Nephron progenitor cell (in vitro differentiated cells): ENCODE measurements around the gene ANKS6.

Experiments
- DNase-seq: peaks from one replicate; pipeline ENCODE4 v3.0.0; 2021
- H3K27ac Mint-ChIP-seq: 2 replicates; pipeline ENCODE4 v1.8.0; 2021; ENCODE audit warnings: mild to moderate bottlenecking, moderate library complexity, mixed read lengths
- H3K27me3 Mint-ChIP-seq: 2 replicates; pipeline ENCODE4 v1.8.0; 2021; ENCODE audit warnings: mild to moderate bottlenecking, low read depth, mixed read lengths; ENCODE audit not compliant: poor library complexity
- H3K36me3 Mint-ChIP-seq: 2 replicates; pipeline ENCODE4 v1.8.0; 2021; ENCODE audit warnings: low read depth, mixed read lengths
- H3K4me1 Mint-ChIP-seq: 2 replicates; pipeline ENCODE4 v1.8.0; 2021; ENCODE audit warnings: mixed read lengths
- H3K4me3 Mint-ChIP-seq: 2 replicates; pipeline ENCODE4 v1.8.0; 2021; ENCODE audit warnings: mild to moderate bottlenecking, moderate library complexity, mixed read lengths
- H3K9me3 Mint-ChIP-seq: 2 replicates; pipeline ENCODE4 v1.8.0; 2021; ENCODE audit warnings: mild to moderate bottlenecking, moderate library complexity, mixed read lengths
- CTCF ChIP-seq: fragments of 200-600 bp; sonication (generic); IDR thresholded peaks from 2 replicates; pipeline ENCODE4 v1.5.0; 2021; ENCODE audit warnings: antibody characterized with exemption

ANKS6 gene

GRCh38 chr9:98789483-98790133, 6.7 kb downstream of the ANKS6 start:
- H3K27ac Mint-ChIP-seq: no peak overlapping the region
- no peaks in the 10 kb centered on the region for H3K27me3 Mint-ChIP-seq
- no peaks in the 10 kb centered on the region for H3K9me3 Mint-ChIP-seq
- H3K4me3 Mint-ChIP-seq: no peak overlapping the region
- DNase-seq: no peak
- TF ChIP-seq CTCF: no peak
- peaks cover 9% of the 10 kb centered on the region for H3K36me3 Mint-ChIP-seq
- peaks cover 29% of the 10 kb centered on the region for H3K4me1 Mint-ChIP-seq

- peaks cover 25% of the 10 kb centered on the region for H3K36me3 Mint-ChIP-seq
- DNase-seq: no peak
- no peak for TF ChIP-seq CTCF
- no peak overlapping the region for H3K27ac Mint-ChIP-seq
- peaks cover 21% of the 10 kb centered on the region for H3K4me1 Mint-ChIP-seq
- H3K9me3 Mint-ChIP-seq: no peaks in the 10 kb centered on the region
- no peaks in the 10 kb centered on the region for H3K27me3 Mint-ChIP-seq
- H3K4me3 Mint-ChIP-seq: no peak overlapping the region
Measured at GRCh38 chr9:98787766-98788335, 8.5 kb downstream of the ANKS6 start.

GRCh38 chr9:98786750-98787510, 9.4 kb downstream of the ANKS6 start:
- Mint-ChIP-seq H3K4me3 (no peak overlapping the region), H3K36me3 (peaks cover 34% of the 10 kb centered on the region)

GRCh38 chr9:98784831-98785806, 11.2 kb downstream of the ANKS6 start:
- no peak overlapping the region for H3K27ac Mint-ChIP-seq
- no peak for DNase-seq
- H3K4me1 Mint-ChIP-seq: peaks cover 7% of the 10 kb centered on the region
- TF ChIP-seq CTCF: no peak
- no peaks in the 10 kb centered on the region for H3K9me3 Mint-ChIP-seq
- H3K36me3 Mint-ChIP-seq: peaks cover 40% of the 10 kb centered on the region
- no peak overlapping the region for H3K4me3 Mint-ChIP-seq
- H3K27me3 Mint-ChIP-seq: no peaks in the 10 kb centered on the region

More at GRCh38 chr9:98786750-98787510, 9.4 kb downstream of the ANKS6 start:
- DNase-seq: no peak
- no peak for TF ChIP-seq CTCF
- Mint-ChIP-seq H3K9me3 (no peaks in the 10 kb centered on the region), H3K27me3 (no peaks in the 10 kb centered on the region), H3K27ac (no peak overlapping the region), H3K4me1 (peaks cover 17% of the 10 kb centered on the region)

GRCh38 chr9:98783518-98784226, 12.7 kb downstream of the ANKS6 start:
- no peak overlapping the region for H3K4me3 Mint-ChIP-seq
- H3K27ac Mint-ChIP-seq: no peak overlapping the region
- peaks cover 33% of the 10 kb centered on the region for H3K36me3 Mint-ChIP-seq
- no peak for DNase-seq
- H3K27me3 Mint-ChIP-seq: no peaks in the 10 kb centered on the region
- H3K4me1 Mint-ChIP-seq: peaks cover 12% of the 10 kb centered on the region
- TF ChIP-seq CTCF: no peak
- H3K9me3 Mint-ChIP-seq: no peaks in the 10 kb centered on the region
